HL-60/S4 treated with retinoic acid at 250 ng/mL for 4 days and 3 days (cell line): ENCODE data around the gene HSP90AB1.

ENCODE experiments used
- in situ Hi-C: fragments of 300-500 bp; cut with MboI; formaldehyde crosslinking; loops from 2 replicates; pipeline ENCODE4 v1.7.0; 2022; ENCODE audit warnings: low sequenced_read_pairs

The HSP90AB1 gene

DNA sequence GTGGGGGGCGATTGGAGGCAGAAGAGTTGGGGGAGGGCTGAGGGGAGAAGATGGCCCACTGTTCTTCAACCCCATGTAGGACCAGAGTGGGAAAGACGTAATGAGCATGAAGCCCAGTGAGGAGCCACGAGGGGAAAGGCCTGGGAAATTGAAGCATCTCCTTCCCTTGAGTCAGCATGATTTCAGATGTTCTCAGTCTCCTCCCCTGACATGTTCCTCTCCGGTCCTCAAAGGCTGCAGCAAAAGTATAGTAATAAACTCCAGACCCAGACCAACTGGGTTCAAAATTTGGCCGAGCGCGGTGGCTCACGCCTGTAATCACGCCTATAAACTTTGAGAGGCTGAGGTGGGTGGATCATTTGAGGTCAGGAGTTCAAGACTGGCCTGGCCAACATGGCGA lies 20.4 kb downstream of the HSP90AB1 start:
- in situ Hi-C loops = no loop called here

GRCh38 chr6:44268095-44268628 lies 21.3 kb downstream of the HSP90AB1 start:
- in situ Hi-C loops = no loop called here

DNA sequence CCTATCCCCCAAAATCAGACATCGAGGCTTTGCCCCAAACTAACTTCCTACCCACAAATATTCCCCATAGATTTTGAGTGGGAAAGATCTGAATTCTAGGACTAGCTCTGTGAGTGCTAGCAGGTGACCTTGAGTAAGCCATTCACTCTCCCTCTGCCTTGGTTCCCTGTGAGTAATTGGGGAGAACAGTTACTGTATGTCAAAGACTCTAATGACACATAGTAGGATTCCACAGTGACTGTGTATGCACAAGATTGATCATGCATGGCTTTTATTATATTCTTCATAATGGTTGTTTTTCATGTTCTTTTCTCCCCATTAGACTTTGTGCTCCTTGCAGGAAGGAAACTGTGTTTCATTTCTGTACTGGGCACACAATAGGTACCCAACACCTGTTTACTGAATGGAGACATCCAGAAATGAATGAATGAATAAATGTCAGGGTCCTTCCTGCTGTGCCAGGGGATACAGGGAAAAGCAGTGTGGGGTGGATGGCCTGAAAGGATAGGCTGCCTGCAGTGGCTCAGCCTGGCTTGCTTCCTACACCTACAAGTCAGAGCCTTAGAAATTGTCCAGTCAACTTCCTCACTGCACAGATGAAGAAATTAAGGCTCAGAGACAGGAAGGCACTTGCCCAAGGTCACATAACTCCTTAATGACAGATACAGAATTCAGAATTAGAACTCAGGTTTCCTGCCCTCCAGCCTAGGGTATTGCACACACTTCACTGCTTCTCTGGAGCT lies 22.4 kb downstream of the HSP90AB1 start:
- in situ Hi-C loops = no loop called here

DNA sequence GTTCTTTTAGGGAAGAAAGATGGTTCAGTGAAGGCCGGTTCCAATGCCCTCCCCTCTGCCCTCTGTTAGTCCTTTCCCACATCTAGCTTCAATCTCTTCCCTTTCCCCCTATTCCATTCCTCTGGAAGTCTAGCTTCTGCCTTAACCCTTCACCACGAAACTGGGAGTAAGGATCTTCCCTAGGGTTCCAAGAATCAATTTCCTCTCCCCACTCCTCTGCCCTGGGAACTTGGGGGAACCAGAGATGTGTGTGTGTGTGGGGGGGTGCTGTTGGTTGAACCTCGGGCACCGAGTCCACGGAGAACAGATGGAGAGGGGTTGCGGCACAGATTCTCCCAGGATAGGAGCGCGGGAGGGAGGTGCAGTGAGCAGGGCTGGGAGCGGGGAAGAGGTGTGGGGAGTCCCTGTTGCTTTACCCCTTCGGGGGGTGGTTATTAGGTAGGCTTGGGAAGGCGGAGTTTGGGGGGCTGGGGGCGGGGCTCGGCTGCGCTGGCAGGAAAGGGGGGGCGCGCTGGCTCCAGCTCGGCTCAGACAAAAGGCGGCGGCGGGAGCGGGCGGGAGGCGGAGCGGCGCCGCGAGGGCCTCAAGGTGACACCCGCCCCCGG lies 23.1 kb downstream of the HSP90AB1 start, which contains the start of gene TMEM151B:
TMEM151B (plus strand) TSS at position 530 of the 605 bp plus-strand sequence. CDS start 293 bp downstream, outside the sequence.
- in situ Hi-C loops = no loop called here

DNA sequence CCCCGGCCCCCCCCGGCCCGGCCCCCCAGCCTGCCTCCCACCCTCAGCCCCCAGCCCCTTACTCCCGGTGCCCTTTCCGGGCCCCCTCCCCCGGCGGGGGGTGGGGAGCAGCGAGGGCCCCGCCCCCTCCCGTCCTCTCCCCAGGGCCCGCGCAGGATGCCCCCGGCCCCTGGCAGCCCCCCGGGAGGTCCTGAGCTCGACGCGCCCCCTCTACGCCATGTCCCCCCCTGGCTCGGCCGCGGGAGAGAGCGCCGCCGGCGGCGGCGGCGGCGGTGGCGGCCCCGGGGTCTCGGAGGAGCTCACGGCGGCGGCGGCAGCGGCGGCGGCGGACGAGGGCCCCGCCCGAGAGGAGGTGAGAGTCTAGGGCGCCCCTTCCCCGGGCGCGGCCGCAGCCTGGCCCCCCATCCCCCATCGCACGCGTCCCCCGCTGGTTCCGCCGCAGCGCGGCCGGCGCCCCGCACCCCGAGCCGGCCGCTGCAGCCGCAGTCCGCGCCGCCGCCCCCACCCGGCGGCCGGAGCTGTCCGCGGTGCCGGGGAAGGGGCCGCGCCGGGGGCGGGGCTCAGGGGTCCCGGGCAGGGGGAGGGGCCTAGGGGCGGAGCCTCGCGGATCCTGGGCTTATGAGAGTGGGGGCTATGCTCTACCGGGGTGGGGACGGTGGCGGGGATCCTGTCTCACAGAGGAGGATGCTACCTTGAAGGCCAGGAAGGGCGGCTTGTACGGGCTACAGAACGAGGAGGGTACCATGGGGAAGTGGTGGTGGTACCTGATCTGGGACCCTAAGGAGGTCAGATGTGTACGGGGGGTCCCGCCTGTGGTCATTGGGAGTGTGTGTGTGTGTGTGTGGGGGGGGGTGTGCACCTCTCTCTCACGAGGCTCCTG lies 23.9 kb downstream of the HSP90AB1 start:
- in situ Hi-C loops = no loop called here

- in situ Hi-C loops = no loop called here
These were observed 24.5 kb downstream of the HSP90AB1 start for GRCh38 chr6:44271406-44271723.

DNA sequence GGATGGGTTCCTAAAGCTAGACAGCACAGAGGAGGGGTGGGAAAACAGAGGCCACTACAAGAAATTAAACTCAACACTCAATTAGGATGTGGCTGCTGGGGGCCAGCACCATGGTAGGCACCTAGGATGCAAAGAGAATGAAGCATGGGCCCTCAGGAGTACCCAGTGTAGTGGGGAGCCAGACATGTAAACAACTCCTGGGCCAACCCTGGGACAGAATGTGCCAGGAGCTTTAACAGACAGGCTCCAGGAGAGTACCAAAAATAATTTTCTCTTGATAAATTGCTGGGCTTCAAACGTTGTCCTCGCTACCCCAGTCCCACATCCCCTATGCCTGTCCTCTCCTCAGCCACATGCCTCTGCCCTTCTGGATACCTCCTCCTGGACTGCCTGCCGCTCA lies 25.0 kb downstream of the HSP90AB1 start:
- in situ Hi-C loops = no loop called here

DNA sequence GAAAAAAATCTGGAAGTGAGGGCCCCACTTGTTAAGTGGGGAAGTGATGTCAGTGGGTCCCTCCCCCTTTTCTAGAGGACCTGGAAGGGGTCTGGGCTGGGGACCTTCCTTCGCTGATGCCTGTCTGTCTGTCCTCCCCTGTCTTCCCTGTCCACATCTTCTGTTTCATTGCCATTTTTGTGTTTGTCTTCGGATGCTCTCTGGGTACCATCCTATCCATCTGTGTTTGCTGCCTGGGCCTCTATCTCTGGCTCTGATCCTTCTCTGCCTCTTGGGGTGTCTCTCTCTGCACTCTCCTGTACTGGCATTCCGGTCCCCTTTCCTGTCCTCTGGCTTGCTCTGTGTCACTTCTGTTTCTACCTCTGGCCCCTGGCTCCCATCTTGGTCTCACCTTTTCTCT lies 25.6 kb downstream of the HSP90AB1 start:
- in situ Hi-C loops = no loop called here

GRCh38 chr6:44272999-44273566 lies 26.2 kb downstream of the HSP90AB1 start:
- in situ Hi-C loops = no loop called here

DNA sequence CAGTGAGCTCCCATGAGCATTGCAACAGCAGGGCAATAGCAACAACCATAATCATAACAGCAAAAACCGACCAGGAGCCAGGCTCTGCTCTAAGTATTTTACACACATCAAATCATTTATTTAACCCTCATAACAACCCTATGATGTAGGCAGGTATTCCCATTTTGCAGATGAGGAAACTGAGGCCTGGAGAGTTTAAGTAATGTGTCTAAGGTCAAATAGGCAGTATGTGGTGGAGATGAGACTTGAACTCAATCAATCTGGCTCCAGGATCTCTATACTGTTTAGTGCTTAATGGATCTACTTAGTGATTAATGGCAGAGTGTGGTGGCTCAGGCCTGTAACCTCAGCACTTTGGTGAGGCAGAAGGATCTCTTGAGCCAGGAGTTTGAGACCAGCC lies 26.7 kb downstream of the HSP90AB1 start:
- in situ Hi-C loops = no loop called here

DNA sequence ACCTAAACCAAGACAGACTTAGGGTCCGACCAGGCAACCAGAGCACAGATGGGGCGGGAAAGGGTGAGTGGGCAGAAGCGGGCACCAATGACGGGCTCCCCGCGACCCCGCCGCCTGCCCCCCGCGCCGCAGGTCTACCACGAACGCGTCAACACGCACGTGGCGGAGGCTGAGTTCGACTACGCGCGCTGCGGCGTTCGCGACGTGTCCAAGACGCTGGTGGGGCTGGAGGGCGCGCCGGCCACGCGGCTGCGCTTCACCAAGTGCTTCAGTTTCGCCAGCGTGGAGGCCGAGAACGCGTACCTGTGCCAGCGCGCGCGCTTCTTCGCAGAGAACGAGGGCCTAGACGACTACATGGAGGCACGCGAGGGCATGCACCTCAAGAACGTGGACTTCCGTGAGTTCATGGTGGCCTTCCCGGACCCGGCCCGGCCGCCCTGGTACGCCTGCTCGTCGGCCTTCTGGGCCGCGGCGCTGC lies 28.4 kb downstream of the HSP90AB1 start:
- in situ Hi-C loops = no loop called here

- in situ Hi-C loops = no loop called here
These were observed 29.1 kb downstream of the HSP90AB1 start for GRCh38 chr6:44275749-44276648.

GRCh38 chr6:44276667-44277640 lies 30.1 kb downstream of the HSP90AB1 start:
- in situ Hi-C loops = no loop called here

DNA sequence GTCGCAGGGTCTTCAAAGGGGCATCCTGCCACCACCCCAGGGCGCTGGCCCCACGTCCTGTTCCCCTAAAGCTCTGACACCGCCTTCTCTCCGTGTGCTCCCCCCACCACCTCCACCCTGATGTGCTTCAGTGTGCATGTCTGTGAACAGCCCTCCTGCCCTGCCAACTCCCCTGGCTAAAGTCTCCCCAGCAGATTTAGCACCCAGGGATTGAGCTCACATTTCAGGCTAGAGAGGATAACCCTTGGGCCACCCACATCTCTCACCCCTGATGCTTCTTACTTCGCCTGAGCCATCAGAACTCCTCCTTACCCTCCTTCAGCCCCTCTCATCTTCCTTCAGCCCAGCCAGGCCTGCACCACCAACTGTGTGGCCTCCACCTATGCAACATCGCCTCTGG lies 30.9 kb downstream of the HSP90AB1 start:
- in situ Hi-C loops = no loop called here

DNA sequence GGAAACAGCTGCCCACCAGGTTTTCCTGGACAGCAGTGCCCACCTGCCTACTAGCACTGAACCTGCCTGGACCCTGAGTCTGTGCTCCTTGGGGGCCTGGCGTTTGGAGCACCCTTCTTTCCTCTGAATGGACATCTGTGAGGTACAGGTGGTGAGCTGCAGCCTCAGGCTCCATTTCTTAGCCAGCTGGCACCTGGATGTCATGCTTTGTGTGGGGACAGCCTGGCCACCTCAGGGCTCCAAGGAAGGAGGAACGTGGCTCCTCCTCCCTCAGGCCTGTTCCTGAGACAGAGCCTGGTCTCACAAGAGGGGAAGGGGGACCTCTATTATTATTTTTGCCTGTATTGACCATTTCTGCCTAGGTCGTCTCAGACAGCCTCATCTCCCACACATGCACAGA lies 31.4 kb downstream of the HSP90AB1 start:
- in situ Hi-C loops = no loop called here

DNA sequence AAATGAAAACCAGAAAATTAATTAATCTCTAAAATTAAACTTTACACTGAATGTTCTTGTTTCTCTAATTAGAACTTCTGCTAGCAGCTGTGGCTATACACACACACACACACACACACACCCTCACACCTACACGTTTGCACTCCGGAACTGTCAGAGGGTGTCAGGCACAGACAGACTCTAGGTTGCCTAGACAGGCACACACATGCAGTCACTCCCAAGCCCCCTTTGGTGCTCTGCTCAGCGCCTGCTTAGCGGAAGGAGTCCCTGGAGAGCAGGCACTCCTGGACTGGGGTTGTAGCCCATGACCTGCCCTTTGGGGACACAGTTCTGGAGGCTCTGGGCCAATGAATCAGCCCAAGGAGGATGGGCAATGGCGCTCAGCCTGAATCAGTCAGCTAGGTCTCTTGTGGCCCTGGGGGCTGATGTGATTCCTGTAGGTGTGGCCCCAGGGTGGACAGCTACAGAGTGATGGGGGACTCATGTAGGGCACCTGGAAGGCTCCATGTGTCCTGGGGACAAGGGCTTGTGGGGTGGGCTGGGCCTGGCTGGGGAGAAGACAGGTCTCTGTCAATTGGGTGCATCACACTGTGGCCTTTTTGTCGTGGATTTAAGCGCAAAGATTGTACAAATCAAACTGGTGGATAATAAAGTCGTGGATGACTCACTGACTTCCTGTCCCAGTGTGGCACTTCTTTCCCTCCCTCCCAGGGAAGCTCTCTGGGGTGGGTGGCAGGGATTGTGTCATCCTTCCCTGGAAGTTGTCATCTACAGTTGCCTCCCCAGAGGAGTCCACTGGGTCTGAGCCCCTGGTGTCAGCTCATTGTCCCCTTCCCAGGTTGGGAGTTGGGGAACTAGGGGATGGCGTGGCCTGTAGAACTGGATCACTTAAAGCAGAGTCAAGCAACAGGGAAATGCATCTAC lies 32.1 kb downstream of the HSP90AB1 start:
- in situ Hi-C loops = no loop called here

DNA sequence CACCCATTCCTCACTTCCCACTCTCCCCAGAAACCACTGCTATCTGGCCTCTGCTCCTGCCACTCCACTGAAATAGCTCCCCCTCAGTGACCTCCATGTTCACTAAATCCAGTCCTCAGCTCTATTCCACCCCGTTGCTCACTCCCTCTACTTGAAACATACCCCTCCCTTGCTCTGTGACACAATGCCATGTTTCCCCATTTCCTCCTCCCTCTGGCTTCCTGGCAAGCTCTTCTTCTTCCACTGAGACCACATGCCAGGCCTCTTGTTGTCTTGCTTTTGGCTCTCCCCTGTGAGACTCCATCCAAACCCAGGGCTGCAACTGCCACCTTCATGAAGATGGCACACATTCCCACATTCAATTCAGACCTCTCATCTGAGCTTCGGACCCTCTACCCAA lies 37.2 kb downstream of the HSP90AB1 start:
- in situ Hi-C loops = no loop called here

DNA sequence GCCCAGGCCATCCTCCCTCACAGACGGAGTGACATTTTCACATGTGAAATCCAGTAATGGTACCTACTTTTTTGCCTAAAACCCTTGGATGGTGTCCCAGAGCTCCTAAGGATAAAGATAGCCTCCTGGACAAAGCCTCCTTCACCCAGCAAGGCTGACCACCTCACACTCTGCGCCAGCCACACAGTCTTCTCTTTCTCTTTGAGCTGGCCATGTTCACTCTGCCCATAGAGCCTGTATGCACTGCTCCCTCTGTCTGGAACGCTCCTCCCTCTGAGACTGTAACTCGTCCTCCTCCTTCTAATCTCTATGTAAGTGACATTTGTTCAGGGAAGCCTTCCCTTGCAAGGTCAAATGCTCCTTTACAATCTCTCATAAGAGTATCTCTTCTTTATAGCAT lies 38.0 kb downstream of the HSP90AB1 start:
- in situ Hi-C loops = no loop called here
